ENCODE results near the gene HSPA5. TPM values are rescaled to one million over a fixed set of nuclear protein-coding genes. Genes with fewer than 3 reads are reported as not detected.

The HSPA5 gene
- total and polyA plus RNA-seq, 10 of the 15 experiments (the other 5 are each of a cell fraction or from before 2014, with no cell fraction given), result 39.8 to 517 (median 105) TPM

DNA sequence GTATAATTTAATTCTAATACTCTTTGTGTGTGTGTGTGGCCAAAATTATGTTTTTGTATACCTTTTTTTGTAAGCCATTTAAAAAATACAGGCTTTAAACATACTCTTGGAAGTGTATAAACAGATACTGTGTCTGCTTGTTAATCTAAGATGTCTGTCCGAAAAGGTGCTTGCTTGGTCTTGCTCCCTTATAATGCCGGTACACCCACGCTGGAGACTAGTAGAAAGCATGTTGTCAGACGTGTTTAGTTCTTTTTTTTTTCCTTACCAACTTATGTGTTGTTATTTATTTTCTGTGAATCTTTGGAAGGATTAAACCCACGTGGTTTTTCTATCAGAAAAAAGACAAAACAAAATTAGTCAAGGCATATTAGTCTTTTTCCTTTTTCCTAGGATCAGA lies 29.9 kb upstream of the HSPA5 start (continued):
- TF ChIP-seq NFYB (IDR thresholded peaks at IDR 0.05; ENCODE audit: insufficient read depth, low read depth, low read length) (no peak), TCF7 (IDR thresholded peaks at IDR 0.05; ENCODE audit: borderline replicate concordance) (no peak)

DNA sequence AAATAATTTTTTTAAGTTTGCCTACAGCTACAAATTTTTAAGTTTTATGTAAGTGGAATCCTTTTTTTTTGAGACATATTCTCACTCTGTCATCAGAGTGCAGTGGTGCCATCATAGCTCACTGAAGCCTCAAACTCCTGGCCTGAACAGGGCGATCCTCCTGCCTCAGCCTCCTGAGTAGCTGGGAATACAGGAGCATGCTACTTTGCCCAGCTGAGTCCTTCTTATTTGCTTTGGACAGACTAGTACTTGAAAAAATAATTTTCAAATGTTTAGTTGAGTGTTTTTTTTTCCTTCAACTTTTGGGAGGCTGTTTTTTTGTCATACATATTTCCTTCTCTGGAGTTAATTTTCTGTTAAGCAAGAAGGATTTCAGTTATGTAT lies 27.9 kb upstream of the HSPA5 start:
- WGBS (ENCODE audit: insufficient coverage, insufficient replicate concordance, low lambda C conversion rate, missing lambda C conversion rate), result 95% methylated on average over 1 of the region's 1 CpG
- H4K20me1 ChIP-seq (ENCODE audit: control insufficient read depth, insufficient read depth), result no peaks in the 10 kb centered on the region
- intact Hi-C loops (cut with micrococcal nuclease; ENCODE audit: unreplicated experiment), result no loop called here
- DNase-seq (ENCODE audit: low read depth, low spot score), result no peak
- H3K9me3 ChIP-seq (replicated peaks; ENCODE audit: control insufficient read depth, insufficient read depth, low read length), result no peaks in the 10 kb centered on the region
- peaks cover 53% of the 10 kb centered on the region for H3K79me2 ChIP-seq (ENCODE audit: control insufficient read depth, insufficient read depth, low read length)
- H3K27ac ChIP-seq (ENCODE audit: control insufficient read depth, insufficient read depth), result no peak overlapping the region
- in situ Hi-C loops (cut with MboI), result no loop called here
- ATAC-seq, result no peak
- peaks cover 0 to 12% of the 10 kb centered on the region in 2 experiments; a peak in 2 of 4 replicates for H3K36me3 ChIP-seq (ENCODE audit: control insufficient read depth in 2 of 2, insufficient read depth in 2 of 2, low read length in 1 of 2)
- POLR2A ChIA-PET, result interaction anchor here (0.6 to 1.3 kb wide), 5 partner anchors 10 to 296 kb away, joined by 3 to 5 read pairs (median 3); partner anchors contain the start of gene HSPA5
- no TSS peak for BruUV-seq (replicated peaks)
- H2AFZ ChIP-seq (ENCODE audit: control insufficient read depth, low read depth, low read length), result no peak overlapping the region
- CTCF ChIA-PET, result interaction anchor here (0.6 to 1.2 kb wide), 3 partner anchors 9 to 40 kb away, joined by 3 read pairs; no protein-coding TSS in a partner anchor
- no peaks in the 10 kb centered on the region for H3K27me3 ChIP-seq (replicated peaks in 1 of 2; ENCODE audit: control insufficient read depth in 2 of 2, insufficient read depth in 2 of 2, low read length in 1 of 2)
- H3K4me2 ChIP-seq (ENCODE audit: control insufficient read depth, insufficient read depth), result no peak overlapping the region
- RAD21 ChIA-PET (ENCODE audit: unreplicated experiment), result no interaction called here
- no peak overlapping the region for H3K9ac ChIP-seq (ENCODE audit: control insufficient read depth, insufficient read depth, low read length)
- peaks cover 10% of the 10 kb centered on the region for H3K4me1 ChIP-seq (ENCODE audit: control insufficient read depth, insufficient read depth, low read length)
- TF ChIP-seq ZZZ3 (IDR thresholded peaks at IDR 0.05; ENCODE audit: control insufficient read depth, insufficient read length, low read depth) (no peak), ZNF24 (IDR thresholded peaks at IDR 0.05) (no peak)
- TF ChIP-seq, protein P1, sequence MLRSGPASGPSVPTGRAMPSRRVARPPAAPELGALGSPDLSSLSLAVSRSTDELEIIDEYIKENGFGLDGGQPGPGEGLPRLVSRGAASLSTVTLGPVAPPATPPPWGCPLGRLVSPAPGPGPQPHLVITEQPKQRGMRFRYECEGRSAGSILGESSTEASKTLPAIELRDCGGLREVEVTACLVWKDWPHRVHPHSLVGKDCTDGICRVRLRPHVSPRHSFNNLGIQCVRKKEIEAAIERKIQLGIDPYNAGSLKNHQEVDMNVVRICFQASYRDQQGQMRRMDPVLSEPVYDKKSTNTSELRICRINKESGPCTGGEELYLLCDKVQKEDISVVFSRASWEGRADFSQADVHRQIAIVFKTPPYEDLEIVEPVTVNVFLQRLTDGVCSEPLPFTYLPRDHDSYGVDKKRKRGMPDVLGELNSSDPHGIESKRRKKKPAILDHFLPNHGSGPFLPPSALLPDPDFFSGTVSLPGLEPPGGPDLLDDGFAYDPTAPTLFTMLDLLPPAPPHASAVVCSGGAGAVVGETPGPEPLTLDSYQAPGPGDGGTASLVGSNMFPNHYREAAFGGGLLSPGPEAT (IDR thresholded peaks at IDR 0.05; ENCODE audit: low read depth), result no peak
- FAIRE-seq, result no peak
- H3K4me3 ChIP-seq, result no peak overlapping the region
- SMC1A ChIA-PET (ENCODE audit: uncharacterized antibody, unreplicated experiment), result interaction anchor here (0.5 to 1.4 kb wide), 4 partner anchors 12 to 26 kb away, joined by 3 to 5 read pairs (median 3); no protein-coding TSS in a partner anchor
